ENCODE data around the gene AMH. TPM values are rescaled to one million over a fixed set of nuclear protein-coding genes. Genes with fewer than 3 reads are reported as not detected.

AMH gene
- total RNA-seq, 4 donors from 2014 or later: 0.50 to 3.7 (median 1.3) TPM

- no peaks in the 10 kb centered on the region for H3K36me3 ChIP-seq
- no peak for DNase-seq (ENCODE audit: extremely low spot score)
- H3K4me3 ChIP-seq: no peak overlapping the region
- TF ChIP-seq CTCF (IDR thresholded peaks at IDR 0.05): no peak
- TF ChIP-seq POLR2AphosphoS5 (IDR thresholded peaks at IDR 0.05): no peak
- TF ChIP-seq EP300 (IDR thresholded peaks at IDR 0.05): no peak
- TF ChIP-seq POLR2A (IDR thresholded peaks at IDR 0.05; ENCODE audit: low read depth): no peak
- no peaks in the 10 kb centered on the region for H3K4me1 ChIP-seq
- peaks cover 0 to 6% (median 0%) of the 10 kb centered on the region in 4 donors for H3K27me3 ChIP-seq
- no peak overlapping the region for H3K27ac ChIP-seq (replicated peaks in 1 of 4)
- intact Hi-C loops (cut with DNase I): no loop called here
- WGBS: 76% methylated on average over 5 of the region's 5 CpGs
- H3K9me3 ChIP-seq: no peaks in the 10 kb centered on the region
Measured at GRCh38 chr19:2259336-2259735, 10.2 kb downstream of the AMH start.

- no peak for TF ChIP-seq POLR2A (IDR thresholded peaks at IDR 0.05; ENCODE audit: low read depth)
- no peak for TF ChIP-seq EP300 (IDR thresholded peaks at IDR 0.05)
- TF ChIP-seq POLR2AphosphoS5 (IDR thresholded peaks at IDR 0.05): no peak
- no peak for TF ChIP-seq CTCF (IDR thresholded peaks at IDR 0.05)
- no peak for DNase-seq (ENCODE audit: extremely low spot score)
- intact Hi-C loops (cut with DNase I): no loop called here
- Histone ChIP-seq H3K4me3 (no peak overlapping the region), H3K9me3 (no peaks in the 10 kb centered on the region), H3K4me1 (no peaks in the 10 kb centered on the region), H3K36me3 (no peaks in the 10 kb centered on the region), H3K27ac (replicated peaks in 1 of 4) (no peak overlapping the region), H3K27me3 (no peaks in the 10 kb centered on the region)
- 75% methylated on average over 11 of the region's 11 CpGs for WGBS
Measured at GRCh38 chr19:2260341-2260805, 11.2 kb downstream of the AMH start.

GRCh38 chr19:2261438-2262172 lies 12.5 kb downstream of the AMH start:
- no peak for DNase-seq (ENCODE audit: extremely low spot score)
- no peak overlapping the region for H3K27ac ChIP-seq (replicated peaks in 1 of 4)
- H3K36me3 ChIP-seq: no peaks in the 10 kb centered on the region
- peak; percentile 31 to 52 (median 43) for TF ChIP-seq CTCF (IDR thresholded peaks at IDR 0.05)
- TF ChIP-seq POLR2A (IDR thresholded peaks at IDR 0.05; ENCODE audit: low read depth): no peak
- TF ChIP-seq EP300 (IDR thresholded peaks at IDR 0.05): no peak
- TF ChIP-seq POLR2AphosphoS5 (IDR thresholded peaks at IDR 0.05): no peak
- no peaks in the 10 kb centered on the region for H3K27me3 ChIP-seq
- H3K4me3 ChIP-seq: no peak overlapping the region
- peaks cover 4 to 6% (median 5%) of the 10 kb centered on the region in 4 donors for H3K4me1 ChIP-seq
- intact Hi-C loops (cut with DNase I): no loop called here
- no peaks in the 10 kb centered on the region for H3K9me3 ChIP-seq
- WGBS: 40% methylated on average over 3 of the region's 7 CpGs

- Histone ChIP-seq H3K27ac (replicated peaks in 1 of 4) (peak overlapping the region; percentile 21 to 62 (median 42)), H3K9me3 (no peaks in the 10 kb centered on the region), H3K4me1 (peaks cover 11 to 30% (median 24%) of the 10 kb centered on the region in 4 donors), H3K36me3 (peaks cover 0 to 3% (median 2%) of the 10 kb centered on the region in 4 donors), H3K4me3 (no peak overlapping the region), H3K27me3 (no peaks in the 10 kb centered on the region)
- 54% methylated on average over 13 of the region's 18 CpGs for WGBS
- TF ChIP-seq POLR2AphosphoS5 (IDR thresholded peaks at IDR 0.05): peak; percentile 20 to 60
- TF ChIP-seq EP300 (IDR thresholded peaks at IDR 0.05): no peak
- DNase-seq (ENCODE audit: extremely low spot score): peak; percentile 94
- intact Hi-C loops (cut with DNase I): no loop called here
Measured at GRCh38 chr19:2266183-2266993, 17.3 kb downstream of the AMH start.

GRCh38 chr19:2268480-2268830 lies 19.3 kb downstream of the AMH start:
- 79% methylated on average over 4 of the region's 4 CpGs for WGBS
- intact Hi-C loops (cut with DNase I): no loop called here
- no peaks in the 10 kb centered on the region for H3K27me3 ChIP-seq
- TF ChIP-seq POLR2AphosphoS5 (IDR thresholded peaks at IDR 0.05) (no peak), CTCF (IDR thresholded peaks at IDR 0.05) (no peak), EP300 (IDR thresholded peaks at IDR 0.05) (no peak)
- DNase-seq (ENCODE audit: extremely low spot score): no peak
- peak overlapping the region; percentile 82 to 100 (median 98) for H3K4me3 ChIP-seq
- H3K27ac ChIP-seq (replicated peaks in 1 of 4): peak overlapping the region in 2 of 4 donors; percentile 99 to 100
- peaks cover 32 to 51% (median 45%) of the 10 kb centered on the region in 4 donors for H3K4me1 ChIP-seq
- H3K36me3 ChIP-seq: peaks cover 15 to 24% (median 20%) of the 10 kb centered on the region in 4 donors
- no peaks in the 10 kb centered on the region for H3K9me3 ChIP-seq
